SK-N-SH (cell line): ENCODE data around the gene INAFM2. TPM values are rescaled to one million over a fixed set of nuclear protein-coding genes. Genes with fewer than 3 reads are reported as not detected.
A peak's percentile ranks its signal among the peaks of the same experiment; 100 is the strongest.

Source experiments
- CTCF ChIA-PET: fragments of 300-600, 350-600 bp; formaldehyde crosslinking; extraction: SDS; loops from one replicate; lab custom pipeline; 2021; lab: Yijun Ruan, JAX
- POLR2A ChIA-PET: fragments of 350-600 bp; sonication (Branson Sonifier 250); formaldehyde crosslinking; extraction: SDS; loops from one replicate; lab custom pipeline; 2020; ENCODE audit warnings: antibody characterized with exemption, inconsistent platforms; lab: Yijun Ruan, JAX
- DNase-seq: peaks from one replicate; pipeline ENCODE4 v3.0.0; 2012
- H2AFZ ChIP-seq: fragments of 200-600 bp; sonication (generic); 2 replicates; pipeline ENCODE4 v1.8.1; 2016; ENCODE audit warnings: antibody characterized with exemption, mild to moderate bottlenecking, low read depth
- H3F3A ChIP-seq: fragments of 200-600 bp; sonication (generic); replicated peaks from 2 replicates; pipeline ENCODE3; 2016; ENCODE audit warnings: antibody characterized with exemption, mild to moderate bottlenecking; ENCODE audit not compliant: insufficient read depth
- H3K27ac ChIP-seq, 2 experiments: fragments of 200-500 bp in 1 of 2; fragments of 200-600 bp in 1 of 2; sonication (Bioruptor generic) in 1 of 2; sonication (generic), shearing (Covaris generic) in 1 of 2; 2 replicates each; pipeline versions ENCODE4 v1.5.1 to v1.6.1; 2014 to 2016; ENCODE audit warnings: low read depth in 2 of 2, inconsistent platforms in 1 of 2, low read length in 1 of 2, mild to moderate bottlenecking in 1 of 2, mixed read lengths in 1 of 2
- H3K27me3 ChIP-seq: fragments of 200-600 bp; sonication (generic), shearing (Covaris generic); 2 replicates; pipeline ENCODE4 v1.6.1; 2016; ENCODE audit warnings: mixed run types; ENCODE audit not compliant: insufficient read depth
- H3K36me3 ChIP-seq, 2 experiments: fragments of 200-500 bp in 1 of 2; fragments of 200-600 bp in 1 of 2; sonication (Bioruptor generic) in 1 of 2; sonication (generic) in 1 of 2; replicated peaks in 1 of 2; 2 replicates each; pipeline versions ENCODE3 to v1.5.1; 2014 to 2016; ENCODE audit warnings: low read length in 1 of 2, mild to moderate bottlenecking in 1 of 2; ENCODE audit not compliant: insufficient read depth in 2 of 2, control insufficient read depth in 1 of 2
- H3K4me1 ChIP-seq, 2 experiments: fragments of 200-500 bp in 1 of 2; fragments of 200-600 bp in 1 of 2; sonication (Bioruptor generic) in 1 of 2; sonication (generic), shearing (Covaris generic) in 1 of 2; 2 replicates each; pipeline versions ENCODE4 v1.5.1 to v1.6.1; 2014 to 2016; ENCODE audit warnings: low read depth in 1 of 2, low read length in 1 of 2, mixed run types in 1 of 2; ENCODE audit not compliant: insufficient read depth in 2 of 2, control insufficient read depth in 1 of 2
- H3K4me2 ChIP-seq: fragments of 200-600 bp; sonication (generic), shearing (Covaris generic); 2 replicates; pipeline ENCODE4 v1.6.1; 2017; ENCODE audit warnings: mixed run types
- H3K4me3 ChIP-seq, 2 experiments: fragments of 200-500 bp in 1 of 2; fragments of 200-600 bp in 1 of 2; sonication (Bioruptor generic) in 1 of 2; sonication (generic), shearing (Covaris generic) in 1 of 2; 2 replicates each; pipeline versions ENCODE4 v1.5.1 to v1.8.1; 2014 to 2016; ENCODE audit warnings: low read depth in 2 of 2, inconsistent platforms in 1 of 2, low read length in 1 of 2, mild to moderate bottlenecking in 1 of 2, mixed read lengths in 1 of 2, moderate library complexity in 1 of 2
- H3K79me2 ChIP-seq: fragments of 200-600 bp; sonication (generic); 2 replicates; pipeline ENCODE4 v1.8.1; 2017; ENCODE audit warnings: mild to moderate bottlenecking; ENCODE audit not compliant: insufficient read depth
- H3K9ac ChIP-seq: fragments of 200-600 bp; sonication (generic); 2 replicates; pipeline ENCODE4 v1.6.1; 2017; ENCODE audit warnings: mixed run types
- H3K9me2 ChIP-seq: fragments of 200-600 bp; sonication (generic); 2 replicates; pipeline ENCODE4 v1.6.1; 2017; ENCODE audit warnings: mixed run types
- H3K9me3 ChIP-seq: fragments of 200-600 bp; sonication (generic); 2 replicates; pipeline ENCODE4 v1.6.1; 2017; ENCODE audit warnings: mixed run types, mild to moderate bottlenecking, moderate library complexity
- H4K20me1 ChIP-seq: fragments of 200-600 bp; sonication (generic); 2 replicates; pipeline ENCODE4 v1.6.1; 2017; ENCODE audit warnings: mild to moderate bottlenecking, mixed run types; ENCODE audit not compliant: insufficient read depth
- ELF1 ChIP-seq: IDR thresholded peaks from 2 replicates; pipeline ENCODE4 v1.4.0; 2012
- EZH2phosphoT487 ChIP-seq: fragments of 200-600 bp; sonication (generic); IDR thresholded peaks from 2 replicates; pipeline ENCODE4 v1.6.1; 2017; ENCODE audit warnings: low read depth, mixed run types, mild to moderate bottlenecking, antibody characterized with exemption, moderate library complexity, borderline replicate concordance
- FOSL2 ChIP-seq: IDR thresholded peaks from 2 replicates; pipeline ENCODE4 v1.4.0; 2012; ENCODE audit warnings: low read depth, mild to moderate bottlenecking, moderate library complexity, borderline replicate concordance
- FOXJ3 ChIP-seq: sonication (generic); formaldehyde crosslinking; IDR thresholded peaks from 2 replicates; pipeline ENCODE4 v1.5.1; 2020; ENCODE audit warnings: mild to moderate bottlenecking, missing genetic modification reagents
- FOXM1 ChIP-seq: IDR thresholded peaks from 2 replicates; pipeline ENCODE4 v1.4.0; 2012; ENCODE audit warnings: low read depth, mild to moderate bottlenecking
- MXI1 ChIP-seq: IDR thresholded peaks from 2 replicates; pipeline ENCODE4 v1.6.1; 2012; ENCODE audit warnings: mild to moderate bottlenecking, low read depth, low read length, improper control_type of control experiment
- NFIC ChIP-seq: IDR thresholded peaks from 2 replicates; pipeline ENCODE4 v1.4.0; 2012; ENCODE audit warnings: borderline replicate concordance
- NRF1 ChIP-seq: IDR thresholded peaks from 2 replicates; pipeline ENCODE4 v1.6.1; 2012; ENCODE audit warnings: low read depth, mild to moderate bottlenecking, low read length
- RAD21 ChIP-seq: IDR thresholded peaks from 2 replicates; pipeline ENCODE4 v1.6.1; 2012; ENCODE audit warnings: mild to moderate bottlenecking, low read length
- RFX5 ChIP-seq: IDR thresholded peaks from 2 replicates; pipeline ENCODE4 v1.6.1; 2012; ENCODE audit warnings: mild to moderate bottlenecking, improper control_type of control experiment, low read length
- SIN3A ChIP-seq: IDR thresholded peaks from 2 replicates; pipeline ENCODE4 v1.6.1; 2012; ENCODE audit warnings: low read depth, mild to moderate bottlenecking, low read length, moderate library complexity, borderline replicate concordance
- TCF12 ChIP-seq: IDR thresholded peaks from 2 replicates; pipeline ENCODE4 v1.4.0; 2012
- WGBS: methylation state at CpG from one replicate; pipeline ENCODE4 v1.1.6; 2017; ENCODE audit warnings: low lambda C conversion rate; 5-methylcytosine and 5-hydroxymethylcytosine counted together
- polyA plus RNA-seq, 3 experiments: library from polyadenylated mRNA; depleted of rRNA; stranded (reverse); fragments of >200 nt; gene quantifications; 2 replicates each; pipeline ENCODE4 v1.2.3, GENCODE V29; 2012
- TF ChIP-seq, protein P1 (sequence below): fragments of 200-600 bp; sonication (generic); IDR thresholded peaks from 2 replicates; pipeline ENCODE4 v1.6.1; 2017; ENCODE audit warnings: antibody characterized with exemption, mild to moderate bottlenecking, moderate library complexity
- TF ChIP-seq, protein P2 (sequence below): IDR thresholded peaks from 2 replicates; pipeline ENCODE4; 2012
- TF ChIP-seq, protein P3 (sequence below): IDR thresholded peaks from 2 replicates; pipeline ENCODE4 v1.4.0; 2012; ENCODE audit warnings: low read depth, borderline replicate concordance
- TF ChIP-seq, protein P4 (sequence below): fragments of 150-350 bp; IDR thresholded peaks from 2 replicates; pipeline ENCODE4 v1.6.1; 2016; ENCODE audit warnings: mild to moderate bottlenecking, low read depth, low read length

Gene INAFM2
- polyA plus RNA-seq, 1 of the 3 experiments (the other 2 are of a cell fraction), result 7.8 TPM

DNA sequence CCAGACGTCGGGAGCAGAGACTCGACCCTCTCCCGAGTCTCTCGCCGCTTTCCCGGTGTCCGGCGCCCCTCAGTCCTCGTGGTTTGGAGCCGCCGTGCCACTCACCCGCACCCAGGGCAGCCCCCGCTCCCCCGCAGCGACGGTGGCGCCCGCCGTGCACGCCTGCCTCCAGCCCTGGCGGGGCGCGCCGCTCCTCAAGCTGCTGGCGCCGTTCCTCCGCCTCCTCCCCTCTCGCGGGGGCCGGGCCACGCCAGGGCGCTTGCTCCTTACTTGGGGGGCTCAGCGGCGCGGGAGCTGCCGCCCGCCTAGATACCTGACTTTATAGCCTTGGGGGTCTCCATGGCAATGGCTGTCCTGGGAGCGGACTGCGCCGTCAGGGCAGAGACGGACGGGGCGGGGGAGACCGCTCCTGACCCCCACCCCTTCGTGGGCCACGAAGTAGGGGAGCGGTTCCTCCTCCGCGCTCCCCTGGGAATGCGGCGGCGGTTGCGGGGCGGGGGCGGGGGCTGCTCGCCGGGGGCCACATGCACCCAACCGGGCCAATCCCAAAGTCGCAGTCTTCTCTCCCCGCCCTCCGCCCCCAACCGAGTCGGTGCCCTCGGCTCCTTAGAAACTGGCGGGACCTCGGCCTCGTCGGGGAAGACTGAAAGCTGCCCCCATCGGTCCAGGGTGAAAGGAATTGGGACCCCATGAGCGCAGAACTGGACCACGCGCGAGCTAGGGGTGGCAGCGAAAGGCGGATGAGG, 40.5 kb upstream of the INAFM2 start, which contains the start of gene ANKRD63:
Gene ANKRD63, minus strand, starts transcription at position 196 of the 746 bp plus-strand sequence. CDS start 478 bp downstream, outside the sequence.
- DNase-seq, result peak; percentile 81
- ChIA-PET CTCF (interaction anchor here (0.5 to 66.3 kb wide), 10 partner anchors 7 to 244 kb away, joined by 3 to 2194 read pairs (median 5); partner anchors contain the start of genes CCDC9B, DISP2, INAFM2 and IVD), POLR2A (no interaction called here)
- peak within 1 kb of the TSS; percentile 84 for H3K4me2 ChIP-seq
- H3K36me3 ChIP-seq, result no peaks in the 10 kb centered on the region
- no peaks in the 10 kb centered on the region for H3K9me2 ChIP-seq
- no peaks in the 10 kb centered on the region for H3K9me3 ChIP-seq
- H3K79me2 ChIP-seq, result no peaks in the 10 kb centered on the region
- no peaks in the 10 kb centered on the region for H4K20me1 ChIP-seq
- WGBS, result 14% methylated on average over 46 of the region's 76 CpGs
- H3K9ac ChIP-seq, result no peak within 1 kb of the TSS
- peaks cover 13% of the 10 kb centered on the region for H3F3A ChIP-seq
- peaks cover 6 to 22% of the 10 kb centered on the region in 2 experiments; a peak in 3 of 4 replicates for H3K4me1 ChIP-seq
- H3K4me3 ChIP-seq, result peak within 1 kb of the TSS; percentile 46; a peak in 3 of 4 replicates
- peak within 1 kb of the TSS; percentile 51 for H2AFZ ChIP-seq
- TF ChIP-seq ELF1, result no peak
- TF ChIP-seq, protein P1, sequence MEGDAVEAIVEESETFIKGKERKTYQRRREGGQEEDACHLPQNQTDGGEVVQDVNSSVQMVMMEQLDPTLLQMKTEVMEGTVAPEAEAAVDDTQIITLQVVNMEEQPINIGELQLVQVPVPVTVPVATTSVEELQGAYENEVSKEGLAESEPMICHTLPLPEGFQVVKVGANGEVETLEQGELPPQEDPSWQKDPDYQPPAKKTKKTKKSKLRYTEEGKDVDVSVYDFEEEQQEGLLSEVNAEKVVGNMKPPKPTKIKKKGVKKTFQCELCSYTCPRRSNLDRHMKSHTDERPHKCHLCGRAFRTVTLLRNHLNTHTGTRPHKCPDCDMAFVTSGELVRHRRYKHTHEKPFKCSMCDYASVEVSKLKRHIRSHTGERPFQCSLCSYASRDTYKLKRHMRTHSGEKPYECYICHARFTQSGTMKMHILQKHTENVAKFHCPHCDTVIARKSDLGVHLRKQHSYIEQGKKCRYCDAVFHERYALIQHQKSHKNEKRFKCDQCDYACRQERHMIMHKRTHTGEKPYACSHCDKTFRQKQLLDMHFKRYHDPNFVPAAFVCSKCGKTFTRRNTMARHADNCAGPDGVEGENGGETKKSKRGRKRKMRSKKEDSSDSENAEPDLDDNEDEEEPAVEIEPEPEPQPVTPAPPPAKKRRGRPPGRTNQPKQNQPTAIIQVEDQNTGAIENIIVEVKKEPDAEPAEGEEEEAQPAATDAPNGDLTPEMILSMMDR, result no peak
- TF ChIP-seq RAD21, result no peak
- no peak for TF ChIP-seq TCF12
- TF ChIP-seq, protein P2, sequence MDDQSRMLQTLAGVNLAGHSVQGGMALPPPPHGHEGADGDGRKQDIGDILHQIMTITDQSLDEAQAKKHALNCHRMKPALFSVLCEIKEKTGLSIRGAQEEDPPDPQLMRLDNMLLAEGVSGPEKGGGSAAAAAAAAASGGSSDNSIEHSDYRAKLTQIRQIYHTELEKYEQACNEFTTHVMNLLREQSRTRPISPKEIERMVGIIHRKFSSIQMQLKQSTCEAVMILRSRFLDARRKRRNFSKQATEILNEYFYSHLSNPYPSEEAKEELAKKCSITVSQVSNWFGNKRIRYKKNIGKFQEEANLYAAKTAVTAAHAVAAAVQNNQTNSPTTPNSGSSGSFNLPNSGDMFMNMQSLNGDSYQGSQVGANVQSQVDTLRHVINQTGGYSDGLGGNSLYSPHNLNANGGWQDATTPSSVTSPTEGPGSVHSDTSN, result no peak
- TF ChIP-seq, protein P3, sequence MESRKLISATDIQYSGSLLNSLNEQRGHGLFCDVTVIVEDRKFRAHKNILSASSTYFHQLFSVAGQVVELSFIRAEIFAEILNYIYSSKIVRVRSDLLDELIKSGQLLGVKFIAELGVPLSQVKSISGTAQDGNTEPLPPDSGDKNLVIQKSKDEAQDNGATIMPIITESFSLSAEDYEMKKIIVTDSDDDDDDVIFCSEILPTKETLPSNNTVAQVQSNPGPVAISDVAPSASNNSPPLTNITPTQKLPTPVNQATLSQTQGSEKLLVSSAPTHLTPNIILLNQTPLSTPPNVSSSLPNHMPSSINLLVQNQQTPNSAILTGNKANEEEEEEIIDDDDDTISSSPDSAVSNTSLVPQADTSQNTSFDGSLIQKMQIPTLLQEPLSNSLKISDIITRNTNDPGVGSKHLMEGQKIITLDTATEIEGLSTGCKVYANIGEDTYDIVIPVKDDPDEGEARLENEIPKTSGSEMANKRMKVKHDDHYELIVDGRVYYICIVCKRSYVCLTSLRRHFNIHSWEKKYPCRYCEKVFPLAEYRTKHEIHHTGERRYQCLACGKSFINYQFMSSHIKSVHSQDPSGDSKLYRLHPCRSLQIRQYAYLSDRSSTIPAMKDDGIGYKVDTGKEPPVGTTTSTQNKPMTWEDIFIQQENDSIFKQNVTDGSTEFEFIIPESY, result no peak
- no peak for TF ChIP-seq NRF1
- TF ChIP-seq FOSL2, result no peak
- no peak for TF ChIP-seq RFX5
- TF ChIP-seq FOXJ3 (CRISPR knock-in tag), result no peak
- TF ChIP-seq NFIC, result no peak
- no peak for TF ChIP-seq SIN3A
- TF ChIP-seq MXI1, result no peak
- TF ChIP-seq, protein P4, sequence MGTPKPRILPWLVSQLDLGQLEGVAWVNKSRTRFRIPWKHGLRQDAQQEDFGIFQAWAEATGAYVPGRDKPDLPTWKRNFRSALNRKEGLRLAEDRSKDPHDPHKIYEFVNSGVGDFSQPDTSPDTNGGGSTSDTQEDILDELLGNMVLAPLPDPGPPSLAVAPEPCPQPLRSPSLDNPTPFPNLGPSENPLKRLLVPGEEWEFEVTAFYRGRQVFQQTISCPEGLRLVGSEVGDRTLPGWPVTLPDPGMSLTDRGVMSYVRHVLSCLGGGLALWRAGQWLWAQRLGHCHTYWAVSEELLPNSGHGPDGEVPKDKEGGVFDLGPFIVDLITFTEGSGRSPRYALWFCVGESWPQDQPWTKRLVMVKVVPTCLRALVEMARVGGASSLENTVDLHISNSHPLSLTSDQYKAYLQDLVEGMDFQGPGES, result no peak
- no peak for TF ChIP-seq EZH2phosphoT487
- no peak for TF ChIP-seq FOXM1
- H3K27ac ChIP-seq, result no peak within 1 kb of the TSS
- H3K27me3 ChIP-seq, result peaks cover 18% of the 10 kb centered on the region
